Bronchus fibroblast of lung (primary cell): ENCODE data around the gene MED1. TPM values are rescaled to one million over a fixed set of nuclear protein-coding genes. Genes with fewer than 3 reads are reported as not detected.

Source experiments
- total RNA-seq: library from RNA; depleted of rRNA; stranded (reverse); fragments of >200 nt; gene quantifications from 2 replicates; pipeline ENCODE4 v1.2.3, GENCODE V29; 2015

The MED1 gene, protein sequence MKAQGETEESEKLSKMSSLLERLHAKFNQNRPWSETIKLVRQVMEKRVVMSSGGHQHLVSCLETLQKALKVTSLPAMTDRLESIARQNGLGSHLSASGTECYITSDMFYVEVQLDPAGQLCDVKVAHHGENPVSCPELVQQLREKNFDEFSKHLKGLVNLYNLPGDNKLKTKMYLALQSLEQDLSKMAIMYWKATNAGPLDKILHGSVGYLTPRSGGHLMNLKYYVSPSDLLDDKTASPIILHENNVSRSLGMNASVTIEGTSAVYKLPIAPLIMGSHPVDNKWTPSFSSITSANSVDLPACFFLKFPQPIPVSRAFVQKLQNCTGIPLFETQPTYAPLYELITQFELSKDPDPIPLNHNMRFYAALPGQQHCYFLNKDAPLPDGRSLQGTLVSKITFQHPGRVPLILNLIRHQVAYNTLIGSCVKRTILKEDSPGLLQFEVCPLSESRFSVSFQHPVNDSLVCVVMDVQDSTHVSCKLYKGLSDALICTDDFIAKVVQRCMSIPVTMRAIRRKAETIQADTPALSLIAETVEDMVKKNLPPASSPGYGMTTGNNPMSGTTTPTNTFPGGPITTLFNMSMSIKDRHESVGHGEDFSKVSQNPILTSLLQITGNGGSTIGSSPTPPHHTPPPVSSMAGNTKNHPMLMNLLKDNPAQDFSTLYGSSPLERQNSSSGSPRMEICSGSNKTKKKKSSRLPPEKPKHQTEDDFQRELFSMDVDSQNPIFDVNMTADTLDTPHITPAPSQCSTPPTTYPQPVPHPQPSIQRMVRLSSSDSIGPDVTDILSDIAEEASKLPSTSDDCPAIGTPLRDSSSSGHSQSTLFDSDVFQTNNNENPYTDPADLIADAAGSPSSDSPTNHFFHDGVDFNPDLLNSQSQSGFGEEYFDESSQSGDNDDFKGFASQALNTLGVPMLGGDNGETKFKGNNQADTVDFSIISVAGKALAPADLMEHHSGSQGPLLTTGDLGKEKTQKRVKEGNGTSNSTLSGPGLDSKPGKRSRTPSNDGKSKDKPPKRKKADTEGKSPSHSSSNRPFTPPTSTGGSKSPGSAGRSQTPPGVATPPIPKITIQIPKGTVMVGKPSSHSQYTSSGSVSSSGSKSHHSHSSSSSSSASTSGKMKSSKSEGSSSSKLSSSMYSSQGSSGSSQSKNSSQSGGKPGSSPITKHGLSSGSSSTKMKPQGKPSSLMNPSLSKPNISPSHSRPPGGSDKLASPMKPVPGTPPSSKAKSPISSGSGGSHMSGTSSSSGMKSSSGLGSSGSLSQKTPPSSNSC (N-terminal part only)
- 16.8 and 17.5 TPM in 2 replicates for total RNA-seq

GRCh38 chr17:39450847-39451581, at the start of gene MED1:
TSS of gene MED1 (minus strand) at chr17:39451263. CDS start at chr17:39451062, 201 bp downstream.

GRCh38 chr17:39461113-39461925, 10.3 kb upstream of the MED1 start, which contains the start of gene CDK12:
TSS of gene CDK12 (plus strand) at chr17:39461486. CDS start at chr17:39462072, 586 bp downstream.

GRCh38 chr17:39401412-39402243, 49.4 kb downstream of the MED1 start, which contains the start of gene FBXL20:
TSS of gene FBXL20 (minus strand) at chr17:39401626. CDS start at chr17:39401402, 224 bp downstream.

Other genes starting within 250 kb of the MED1 start
- gene STAC2, start 225.3 kb downstream of the MED1 start, total RNA-seq, result 0.15 TPM in 1 of 2 replicates, not detected in the other
- 4.7 and 4.9 TPM in 2 replicates for gene FBXL20, start 49.6 kb downstream of the MED1 start, total RNA-seq
- 13.2 and 16.0 TPM in 2 replicates for gene CDK12, start 10.2 kb upstream of the MED1 start, total RNA-seq
- not detected in 2 replicates for gene NEUROD2, start 156.7 kb upstream of the MED1 start, total RNA-seq
- gene PPP1R1B, start 175.7 kb upstream of the MED1 start, total RNA-seq, result 0.45 TPM in 1 of 2 replicates, not detected in the other
- 39.1 and 40.9 TPM in 2 replicates for gene STARD3, start 185.9 kb upstream of the MED1 start, total RNA-seq
- gene TCAP, start 214.1 kb upstream of the MED1 start, total RNA-seq, result 0.17 and 0.30 TPM in 2 replicates
- gene PNMT, start 217.2 kb upstream of the MED1 start, total RNA-seq, result not detected in 2 replicates
- 7.9 and 9.1 TPM in 2 replicates for gene PGAP3, start 236.8 kb upstream of the MED1 start, total RNA-seq
- 27.7 and 35.5 TPM in 2 replicates for gene ERBB2, start 248.8 kb upstream of the MED1 start, total RNA-seq